CD14-positive monocyte (primary cell): ENCODE measurements around the gene ISCA1. TPM values are rescaled to one million over a fixed set of nuclear protein-coding genes. Genes with fewer than 3 reads are reported as not detected.
A peak's percentile ranks its signal among the peaks of the same experiment; 100 is the strongest.

ENCODE experiments used
- DNase-seq, 3 donors: peaks; one replicate each; pipeline ENCODE4 v3.0.0-alpha.2; 2011 to 2022
- H2AFZ ChIP-seq: 2 replicates; pipeline ENCODE4 v1.6.0; 2012; ENCODE audit warnings: mild to moderate bottlenecking, low read depth, low read length, inconsistent platforms; ENCODE audit not compliant: insufficient read depth, poor library complexity, severe bottlenecking
- H3K27ac ChIP-seq, 2 donors: 1 replicate in 1 of 2; 2 replicates in 1 of 2; pipeline ENCODE4 v1.5.1; 2012 to 2013; ENCODE audit warnings: low read length in 2 of 2, control low read depth in 1 of 2, inconsistent platforms in 1 of 2, low read depth in 1 of 2, mild to moderate bottlenecking in 1 of 2
- H3K27me3 ChIP-seq, 2 donors: one replicate each; pipeline versions ENCODE4 v1.6.0 to v1.6.1; 2011 to 2013; ENCODE audit warnings: low read length in 2 of 2; ENCODE audit not compliant: control insufficient read depth in 2 of 2, insufficient read depth in 2 of 2
- H3K36me3 ChIP-seq, 2 donors: replicated peaks in 1 of 2; 1 replicate in 1 of 2; 2 replicates in 1 of 2; pipeline versions ENCODE4 v1.5.1 to v1.6.1; 2012 to 2013; ENCODE audit warnings: low read length in 2 of 2, control low read depth in 1 of 2, inconsistent platforms in 1 of 2, mild to moderate bottlenecking in 1 of 2; ENCODE audit not compliant: insufficient read depth in 2 of 2, control insufficient read depth in 1 of 2
- H3K4me1 ChIP-seq, 2 donors: 1 replicate in 1 of 2; 2 replicates in 1 of 2; pipeline versions ENCODE4 v1.5.1 to v1.6.1; 2012 to 2013; ENCODE audit warnings: low read length in 2 of 2, control low read depth in 1 of 2, inconsistent platforms in 1 of 2, mild to moderate bottlenecking in 1 of 2, moderate library complexity in 1 of 2; ENCODE audit not compliant: insufficient read depth in 2 of 2, control insufficient read depth in 1 of 2
- H3K4me2 ChIP-seq: replicated peaks from 2 replicates; pipeline ENCODE3; 2012; ENCODE audit warnings: low read length, moderate library complexity, mild to moderate bottlenecking; ENCODE audit not compliant: poor library complexity, severe bottlenecking; ENCODE audit errors: extremely low read depth
- H3K4me3 ChIP-seq, 3 experiments: fragments of 200-600 bp in 1 of 3; sonication (generic) in 1 of 3; replicated peaks in 1 of 3; 1 replicate in 2 of 3; 2 replicates in 1 of 3; pipeline ENCODE4 v1.5.1; 2011 to 2013; ENCODE audit warnings: low read length in 3 of 3, mild to moderate bottlenecking in 3 of 3, control low read depth in 2 of 3, low read depth in 2 of 3, inconsistent platforms in 1 of 3, moderate library complexity in 1 of 3
- H3K79me2 ChIP-seq: 2 replicates; pipeline ENCODE4 v1.6.0; 2012; ENCODE audit warnings: mild to moderate bottlenecking, control low read depth, inconsistent platforms, low read length, moderate library complexity; ENCODE audit not compliant: insufficient read depth
- H3K9ac ChIP-seq: 2 replicates; pipeline ENCODE4 v1.6.0; 2017; ENCODE audit warnings: low read length, mild to moderate bottlenecking; ENCODE audit not compliant: insufficient read depth, poor library complexity, severe bottlenecking
- H3K9me3 ChIP-seq, 2 donors: replicated peaks in 1 of 2; 1 replicate in 1 of 2; 2 replicates in 1 of 2; pipeline versions ENCODE4 v1.5.1 to v1.6.1; 2012 to 2013; ENCODE audit warnings: low read length in 2 of 2, control low read depth in 1 of 2; ENCODE audit not compliant: control insufficient read depth in 1 of 2, insufficient read depth in 1 of 2
- H4K20me1 ChIP-seq: 2 replicates; pipeline ENCODE4 v1.6.0; 2012; ENCODE audit warnings: mild to moderate bottlenecking, low read length, control low read depth, moderate library complexity; ENCODE audit not compliant: insufficient read depth
- H3K27ac Mint-ChIP-seq, 7 donors: one replicate each; pipeline ENCODE4 v1.8.0; 2020; ENCODE audit warnings: mild to moderate bottlenecking in 7 of 7, mixed read lengths in 7 of 7, moderate library complexity in 6 of 7, inconsistent platforms in 2 of 7
- H3K27me3 Mint-ChIP-seq, 3 donors: one replicate each; pipeline ENCODE4 v1.8.0; 2021 to 2022; ENCODE audit warnings: low read depth in 3 of 3, mild to moderate bottlenecking in 3 of 3, mixed read lengths in 3 of 3, moderate library complexity in 3 of 3, inconsistent platforms in 1 of 3
- H3K36me3 Mint-ChIP-seq, 2 donors: one replicate each; pipeline ENCODE4 v1.8.0; 2020; ENCODE audit warnings: mixed read lengths in 2 of 2, inconsistent platforms in 1 of 2, mild to moderate bottlenecking in 1 of 2
- H3K4me1 Mint-ChIP-seq: one replicate; pipeline ENCODE4 v1.8.0; 2020; ENCODE audit warnings: mild to moderate bottlenecking, mixed read lengths
- H3K4me3 Mint-ChIP-seq, 2 donors: one replicate each; pipeline ENCODE4 v1.8.0; 2020; ENCODE audit warnings: mild to moderate bottlenecking in 2 of 2, mixed read lengths in 2 of 2, moderate library complexity in 1 of 2
- H3K9me3 Mint-ChIP-seq, 7 donors: one replicate each; pipeline ENCODE4 v1.8.0; 2020 to 2022; ENCODE audit warnings: mixed read lengths in 7 of 7, mild to moderate bottlenecking in 6 of 7, moderate library complexity in 6 of 7, inconsistent platforms in 2 of 7
- WGBS: methylation state at CpG from one replicate; pipeline ENCODE4 v1.1.5; 2013; ENCODE audit warnings: missing lambda C conversion rate; ENCODE audit not compliant: insufficient coverage; 5-methylcytosine and 5-hydroxymethylcytosine counted together
- intact Hi-C, 2 donors: fragments of 100-400 bp; cut with micrococcal nuclease; formaldehyde crosslinking; loops; one replicate each; pipeline versions ENCODE4 v1.15.0 to v1.15.1; 2023
- polyA plus RNA-seq, 3 donors: library from polyadenylated mRNA; depleted of rRNA in 1 of 3; unstranded in 2 of 3; stranded (reverse) in 1 of 3; fragments of 300-500 nt in 2 of 3; fragments of >200 nt in 1 of 3; fragmentation: Illumina TruSeq in 2 of 3; gene quantifications; 1 replicate in 2 of 3; 2 replicates in 1 of 3; pipeline ENCODE4 v1.2.3, GENCODE V29; 2012 to 2021
- TF ChIP-seq, protein P1 (sequence below): fragments of 200-600 bp; IDR thresholded peaks from one replicate; pipeline ENCODE4 v1.8.0; 2022; ENCODE audit warnings: antibody characterized with exemption, mild to moderate bottlenecking

The ISCA1 gene
- polyA plus RNA-seq, 3 donors: 13.2 to 46.7 (median 36.9) TPM

DNA sequence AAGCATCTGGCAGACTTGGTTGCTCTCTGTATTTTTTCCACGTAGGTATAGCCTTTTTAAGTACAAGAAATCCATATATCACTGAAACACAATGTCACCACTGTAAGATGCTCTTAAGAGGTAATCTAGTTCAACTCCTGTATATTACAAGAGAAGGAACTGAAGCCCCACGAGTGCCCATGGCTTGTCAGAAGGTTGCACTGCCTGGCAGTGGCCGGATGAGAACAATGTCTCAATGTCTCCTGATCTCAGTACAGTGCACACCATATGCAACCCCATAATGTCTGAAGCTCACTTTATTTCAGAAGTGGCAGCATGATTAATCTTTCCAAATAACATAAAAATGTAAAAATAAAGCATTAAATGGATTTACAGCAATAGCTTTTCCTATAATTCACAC, 44.2 kb upstream of the ISCA1 start:
- Histone ChIP-seq H3K9ac (no peak overlapping the region), H2AFZ (no peak overlapping the region), H4K20me1 (peaks cover 87% of the 10 kb centered on the region), H3K27me3 (no peaks in the 10 kb centered on the region), H3K4me1 (no peaks in the 10 kb centered on the region), H3K9me3 (no peaks in the 10 kb centered on the region), H3K4me2 (no peak overlapping the region), H3K79me2 (no peaks in the 10 kb centered on the region), H3K27ac (peak overlapping the region in 1 of 2 donors; percentile 35), H3K36me3 (peaks cover 94 to 100% of the 10 kb centered on the region in 2 donors), H3K4me3 (no peak overlapping the region)
- H3K4me1 Mint-ChIP-seq: peaks cover 2% of the 10 kb centered on the region
- no peak overlapping the region for H3K4me3 Mint-ChIP-seq
- no peaks in the 10 kb centered on the region for H3K27me3 Mint-ChIP-seq
- 90% methylated on average over 2 of the region's 3 CpGs for WGBS
- DNase-seq: no peak
- TF ChIP-seq, protein P1, sequence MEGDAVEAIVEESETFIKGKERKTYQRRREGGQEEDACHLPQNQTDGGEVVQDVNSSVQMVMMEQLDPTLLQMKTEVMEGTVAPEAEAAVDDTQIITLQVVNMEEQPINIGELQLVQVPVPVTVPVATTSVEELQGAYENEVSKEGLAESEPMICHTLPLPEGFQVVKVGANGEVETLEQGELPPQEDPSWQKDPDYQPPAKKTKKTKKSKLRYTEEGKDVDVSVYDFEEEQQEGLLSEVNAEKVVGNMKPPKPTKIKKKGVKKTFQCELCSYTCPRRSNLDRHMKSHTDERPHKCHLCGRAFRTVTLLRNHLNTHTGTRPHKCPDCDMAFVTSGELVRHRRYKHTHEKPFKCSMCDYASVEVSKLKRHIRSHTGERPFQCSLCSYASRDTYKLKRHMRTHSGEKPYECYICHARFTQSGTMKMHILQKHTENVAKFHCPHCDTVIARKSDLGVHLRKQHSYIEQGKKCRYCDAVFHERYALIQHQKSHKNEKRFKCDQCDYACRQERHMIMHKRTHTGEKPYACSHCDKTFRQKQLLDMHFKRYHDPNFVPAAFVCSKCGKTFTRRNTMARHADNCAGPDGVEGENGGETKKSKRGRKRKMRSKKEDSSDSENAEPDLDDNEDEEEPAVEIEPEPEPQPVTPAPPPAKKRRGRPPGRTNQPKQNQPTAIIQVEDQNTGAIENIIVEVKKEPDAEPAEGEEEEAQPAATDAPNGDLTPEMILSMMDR: no peak
- H3K36me3 Mint-ChIP-seq: peaks cover 84 to 92% of the 10 kb centered on the region in 2 donors
- no peak overlapping the region for H3K27ac Mint-ChIP-seq
- H3K9me3 Mint-ChIP-seq: no peaks in the 10 kb centered on the region
- intact Hi-C loops: no loop called here

DNA sequence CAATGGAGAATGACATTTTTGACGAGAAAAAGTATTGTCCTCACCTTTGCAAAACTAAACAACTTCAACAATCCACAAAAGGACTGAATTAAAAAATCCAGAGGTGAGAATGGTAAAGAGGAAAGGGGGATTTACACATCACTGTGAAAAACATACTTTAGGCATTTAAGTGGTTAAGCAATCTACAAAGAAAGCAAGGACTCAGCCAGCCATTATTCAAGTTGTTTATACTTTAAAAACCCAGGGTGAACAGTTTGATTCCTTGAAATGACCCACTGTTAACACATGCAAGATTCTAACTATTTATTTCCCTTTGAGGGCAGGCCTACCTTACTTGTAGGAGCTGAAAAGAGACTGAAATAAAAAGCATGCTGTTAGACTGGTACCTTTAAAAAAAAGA, 42.6 kb upstream of the ISCA1 start:
- H3K79me2 ChIP-seq: no peaks in the 10 kb centered on the region
- no peaks in the 10 kb centered on the region for H3K9me3 Mint-ChIP-seq
- no peak overlapping the region for H3K4me3 Mint-ChIP-seq
- no peak overlapping the region for H3K9ac ChIP-seq
- peaks cover 87 to 92% of the 10 kb centered on the region in 2 donors for H3K36me3 Mint-ChIP-seq
- H3K4me3 ChIP-seq: no peak overlapping the region
- intact Hi-C loops: no loop called here
- H3K27ac ChIP-seq: peak overlapping the region in 1 of 2 donors; percentile 40
- no peaks in the 10 kb centered on the region for H3K4me1 ChIP-seq
- no peak for DNase-seq
- no peak overlapping the region for H3K4me2 ChIP-seq
- H3K27me3 ChIP-seq: no peaks in the 10 kb centered on the region
- peaks cover 90% of the 10 kb centered on the region for H4K20me1 ChIP-seq
- H3K27ac Mint-ChIP-seq: no peak overlapping the region
- peaks cover 2% of the 10 kb centered on the region for H3K4me1 Mint-ChIP-seq
- H3K36me3 ChIP-seq: peaks cover 98 to 100% of the 10 kb centered on the region in 2 donors
- H2AFZ ChIP-seq: no peak overlapping the region
- no peaks in the 10 kb centered on the region for H3K27me3 Mint-ChIP-seq
- TF ChIP-seq, protein P1: no peak
- H3K9me3 ChIP-seq: no peaks in the 10 kb centered on the region
- no CpG with 5 or more reads among the region's 1 CpG for WGBS
